NCI-H1930 (cell line): ENCODE measurements around the gene ZHX3.
"Not testable (repeated sequence)": the region's sequence is repeated elsewhere in the genome, so short reads cannot be mapped to it uniquely, and the experiment has no call there.

Source experiments
- DNase-seq, 2 experiments: peaks; one replicate each; lab custom pipeline; 2025; lab: John Stamatoyannopoulos, UW

Gene ZHX3

GRCh38 chr20:41256516-41256915 lies 61.0 kb downstream of the ZHX3 start:
- no peak for DNase-seq

GRCh38 chr20:41255655-41256054 lies 61.9 kb downstream of the ZHX3 start:
- DNase-seq: no peak

GRCh38 chr20:41249411-41250281 lies 67.9 kb downstream of the ZHX3 start:
- DNase-seq: peak in 1 of 2 experiments; percentile 11

- no peak for DNase-seq
Observed at GRCh38 chr20:41248368-41249024, 69.0 kb downstream of the ZHX3 start.

- DNase-seq: no peak
Observed at GRCh38 chr20:41247523-41248367, 69.8 kb downstream of the ZHX3 start.

- no peak for DNase-seq
Observed at GRCh38 chr20:41245086-41245707, 72.3 kb downstream of the ZHX3 start.

- no peak for DNase-seq
Observed at GRCh38 chr20:41242807-41243206, 74.7 kb downstream of the ZHX3 start.

- no peak for DNase-seq
Observed at GRCh38 chr20:41242352-41242751, 75.2 kb downstream of the ZHX3 start.

GRCh38 chr20:41237233-41237632 lies 80.3 kb downstream of the ZHX3 start:
- DNase-seq: not testable (repeated sequence)

GRCh38 chr20:41236818-41237217 lies 80.7 kb downstream of the ZHX3 start:
- DNase-seq: not testable (repeated sequence)

- no peak for DNase-seq
Observed at GRCh38 chr20:41234546-41234945, 83.0 kb downstream of the ZHX3 start.

GRCh38 chr20:41234041-41234440 lies 83.5 kb downstream of the ZHX3 start:
- DNase-seq: no peak

- DNase-seq: no peak
Observed at GRCh38 chr20:41232973-41233926, 84.3 kb downstream of the ZHX3 start.

GRCh38 chr20:41231136-41231535 lies 86.4 kb downstream of the ZHX3 start:
- no peak for DNase-seq

GRCh38 chr20:41230136-41230535 lies 87.4 kb downstream of the ZHX3 start:
- DNase-seq: no peak

- DNase-seq: no peak
Observed at GRCh38 chr20:41229259-41229658, 88.3 kb downstream of the ZHX3 start.

- DNase-seq: no peak
Observed at GRCh38 chr20:41228858-41229257, 88.7 kb downstream of the ZHX3 start.

GRCh38 chr20:41226426-41226825 lies 91.1 kb downstream of the ZHX3 start:
- no peak for DNase-seq

GRCh38 chr20:41225091-41225490 lies 92.4 kb downstream of the ZHX3 start:
- no peak for DNase-seq

- no peak for DNase-seq
Observed at GRCh38 chr20:41224281-41224680, 93.2 kb downstream of the ZHX3 start.

- DNase-seq: no peak
Observed at GRCh38 chr20:41223112-41223511, 94.4 kb downstream of the ZHX3 start.
